NT2/D1 (cell line): ENCODE data around the gene ADCY3.
"Not testable (repeated sequence)": the region's sequence is repeated elsewhere in the genome, so short reads cannot be mapped to it uniquely, and the experiment has no call there.

Experiments used
- SUZ12 ChIP-seq: IDR thresholded peaks from 2 replicates; pipeline ENCODE4 v1.6.1; 2011; ENCODE audit not compliant: insufficient read length, insufficient read depth; ENCODE audit errors: extremely low read depth
- YY1 ChIP-seq: IDR thresholded peaks from 2 replicates; pipeline ENCODE4 v1.6.1; 2011; ENCODE audit not compliant: insufficient read length, insufficient read depth
- ZNF274 ChIP-seq: IDR thresholded peaks from 2 replicates; pipeline ENCODE4 v1.6.1; 2011; ENCODE audit warnings: mild to moderate bottlenecking, low read depth, low read length

GRCh38 chr2:24835411-24835810 is 84.6 kb downstream of the ADCY3 start:
- TF ChIP-seq ZNF274, SUZ12, YY1: not testable (repeated sequence)
